A549 (cell line): Measurements from ENCODE around the gene LEF1. TPM values are rescaled to one million over a fixed set of nuclear protein-coding genes. Genes with fewer than 3 reads are reported as not detected.

ENCODE experiments used
- ATAC-seq, 2 experiments: fragments of 200-7000 bp in 1 of 2; fragments of >200 bp in 1 of 2; cut with Nextera tagmentation in 1 of 2; cut with Tn5 transposase in 1 of 2; 3 replicates each; pipeline versions ENCODE4 v1.8.0 to v1.9.1; 2018 to 2020; ENCODE audit warnings: mild to moderate bottlenecking in 1 of 2, moderate library complexity in 1 of 2
- CTCF ChIA-PET: fragments of 300-600 bp; sonication (Branson Sonifier 250); formaldehyde crosslinking; extraction: SDS; loops from one replicate; lab custom pipeline; 2021; ENCODE audit warnings: antibody characterized with exemption, inconsistent platforms; lab: Yijun Ruan, JAX
- POLR2A ChIA-PET: fragments of 350-600 bp; formaldehyde crosslinking; extraction: SDS; loops from one replicate; lab custom pipeline; 2021; ENCODE audit warnings: antibody characterized with exemption, inconsistent platforms; lab: Yijun Ruan, JAX
- DNase-seq, 2 experiments: peaks; one replicate each; pipeline versions ENCODE4 v3.0.0 to v3.0.0-alpha.2; 2011 to 2016; ENCODE audit warnings: low read depth in 1 of 2, low spot score in 1 of 2
- FAIRE-seq: peaks from 2 replicates; lab custom pipeline; 2011; peaks lifted over from hg19 to GRCh38; lab: Jason Lieb, UNC
- H3K27ac ChIP-seq, 2 experiments: fragments of >200 bp; sonication (Bioruptor Twin); formaldehyde crosslinking; 3 replicates each; pipeline ENCODE4 v1.5.1; 2016 to 2017
- H3K4me1 ChIP-seq: fragments of >200 bp; sonication (Bioruptor Twin); formaldehyde crosslinking; 3 replicates; pipeline ENCODE4 v1.6.1; 2016
- H3K4me2 ChIP-seq: fragments of >200 bp; sonication (Bioruptor Twin); formaldehyde crosslinking; 3 replicates; pipeline ENCODE4 v1.6.1; 2016
- H3K4me3 ChIP-seq: fragments of >200 bp; sonication (Bioruptor Twin); formaldehyde crosslinking; 3 replicates; pipeline ENCODE4 v1.5.1; 2016
- H3K9me3 ChIP-seq: fragments of >200 bp; sonication (Bioruptor Twin); formaldehyde crosslinking; 3 replicates; pipeline ENCODE4 v1.6.1; 2016
- CBX2 ChIP-seq: fragments of 200-600 bp; sonication (generic); IDR thresholded peaks from 2 replicates; pipeline ENCODE4 v1.6.1; 2016; ENCODE audit warnings: low read depth, mild to moderate bottlenecking, borderline replicate concordance
- CBX8 ChIP-seq: fragments of 200-600 bp; sonication (generic); IDR thresholded peaks from 2 replicates; pipeline ENCODE4 v1.6.1; 2016
- CHD4 ChIP-seq: fragments of 200-600 bp; sonication (generic); IDR thresholded peaks from 2 replicates; pipeline ENCODE4 v1.6.1; 2016; ENCODE audit warnings: antibody characterized with exemption, mild to moderate bottlenecking, borderline replicate concordance
- ESRRA ChIP-seq: fragments of 150-350 bp; IDR thresholded peaks from 2 replicates; pipeline ENCODE4 v1.6.1; 2014; ENCODE audit warnings: mild to moderate bottlenecking, low read length, borderline replicate concordance
- FOXS1 ChIP-seq: fragments of 250-450 bp; sonication (Bioruptor Pico); IDR thresholded peaks from 2 replicates; pipeline ENCODE4 v1.5.0; 2020; ENCODE audit warnings: mild to moderate bottlenecking, moderate library complexity
- HDAC2 ChIP-seq: fragments of 200-600 bp; sonication (generic); IDR thresholded peaks from 2 replicates; pipeline ENCODE4 v1.6.1; 2016
- HMGXB4 ChIP-seq: fragments of 250-450 bp; sonication (Bioruptor Pico); IDR thresholded peaks from 2 replicates; pipeline ENCODE4 v1.5.0; 2021; ENCODE audit warnings: mild to moderate bottlenecking, moderate library complexity, borderline replicate concordance
- KDM5A ChIP-seq: fragments of 200-600 bp; sonication (generic); IDR thresholded peaks from 2 replicates; pipeline ENCODE4 v1.6.1; 2016; ENCODE audit warnings: antibody characterized with exemption, mild to moderate bottlenecking
- NFE2L2 ChIP-seq: fragments of 150-350 bp; conservative IDR thresholded peaks from 2 replicates; pipeline ENCODE4 v1.6.1; 2014; ENCODE audit warnings: low read length
- PHF8 ChIP-seq: fragments of 200-600 bp; sonication (generic); IDR thresholded peaks from 2 replicates; pipeline ENCODE4 v1.6.1; 2016; ENCODE audit warnings: low read depth, mild to moderate bottlenecking, antibody characterized with exemption, moderate library complexity, borderline replicate concordance
- RAD21 ChIP-seq, 2 experiments: fragments of >200 bp in 1 of 2; sonication (Bioruptor Twin) in 1 of 2; formaldehyde crosslinking in 1 of 2; IDR thresholded peaks in 1 of 2; conservative IDR thresholded peaks in 1 of 2; 2 replicates in 1 of 2; 3 replicates in 1 of 2; pipeline ENCODE4 v1.6.1; 2012 to 2018; ENCODE audit warnings: inconsistent platforms in 1 of 2
- RCOR1 ChIP-seq: fragments of 150-350 bp; IDR thresholded peaks from 2 replicates; pipeline ENCODE4 v1.6.1; 2014; ENCODE audit warnings: antibody characterized with exemption, low read length, low read depth
- REST ChIP-seq: fragments of 200-600 bp; sonication (generic); IDR thresholded peaks from 2 replicates; pipeline ENCODE4 v1.6.1; 2016; ENCODE audit warnings: antibody characterized with exemption, mild to moderate bottlenecking, moderate library complexity
- RFX5 ChIP-seq: fragments of 450-650 bp; IDR thresholded peaks from 2 replicates; pipeline ENCODE4 v1.7.1; 2014; ENCODE audit warnings: antibody characterized with exemption, mild to moderate bottlenecking, moderate library complexity
- TFCP2L1 ChIP-seq: fragments of 250-450 bp; sonication (Bioruptor Pico); IDR thresholded peaks from 2 replicates; pipeline ENCODE4 v1.5.0; 2021; ENCODE audit warnings: mild to moderate bottlenecking
- USF2 ChIP-seq: fragments of 450-650 bp; IDR thresholded peaks from 2 replicates; pipeline ENCODE4 v1.6.1; 2014; ENCODE audit warnings: antibody characterized with exemption
- ZC3H11A ChIP-seq: fragments of 450-650 bp; IDR thresholded peaks from 2 replicates; pipeline ENCODE4 v1.6.1; 2014; ENCODE audit warnings: antibody characterized with exemption, mild to moderate bottlenecking
- ZNF302 ChIP-seq: fragments of 250-450 bp; sonication (Bioruptor Pico); IDR thresholded peaks from 2 replicates; pipeline ENCODE4 v1.9.0; 2021; ENCODE audit warnings: inconsistent platforms, mild to moderate bottlenecking, moderate library complexity
- ZSCAN20 ChIP-seq: fragments of 250-450 bp; sonication (Bioruptor Pico); IDR thresholded peaks from 2 replicates; pipeline ENCODE4 v1.8.0; 2022; ENCODE audit warnings: mild to moderate bottlenecking, moderate library complexity
- WGBS: methylation state at CpG from one replicate; pipeline ENCODE4 v1.1.6; 2017; ENCODE audit errors: missing lambda C conversion rate; 5-methylcytosine and 5-hydroxymethylcytosine counted together
- polyA minus RNA-seq: library from RNA; depleted of rRNA, polyadenylated mRNA; stranded (reverse); fragments of >200 nt; gene quantifications from 2 replicates; pipeline ENCODE4 v1.2.3, GENCODE V29; 2011; rRNA and poly(A)+ RNA removed
- polyA plus RNA-seq, 4 experiments: library from polyadenylated mRNA; depleted of rRNA in 3 of 4; stranded (reverse); fragments of >200 nt; fragmentation: RNase III in 1 of 4; extraction: RNeasy Plus Mini Kit Qiagen cat#74134 plus additional on column Dnase treatment in 1 of 4; gene quantifications; 2 replicates in 3 of 4; 3 replicates in 1 of 4; pipeline ENCODE4 v1.2.3, GENCODE V29; 2011 to 2017
- TF ChIP-seq, protein P1 (sequence below): fragments of 250-450 bp; sonication (Bioruptor Pico); IDR thresholded peaks from 2 replicates; pipeline ENCODE4 v1.5.0; 2020; ENCODE audit warnings: low read depth, mild to moderate bottlenecking, moderate library complexity
- TF ChIP-seq, protein P2 (sequence below): IDR thresholded peaks from 2 replicates; pipeline ENCODE4 v1.6.1; 2012; ENCODE audit warnings: low read depth, borderline replicate concordance

The LEF1 gene
- polyA plus RNA-seq (2011; rRNA removed) (not detected in 2 replicates), polyA plus RNA-seq (2017; fragmentation: RNase III; extraction: RNeasy Plus Mini Kit Qiagen cat#74134 plus additional on column Dnase treatment) (not detected in 3 replicates), polyA minus RNA-seq (not detected in 2 replicates)
- polyA plus RNA-seq (2012; cell fraction: cytosol; rRNA removed): 0.04 TPM in 1 of 2 replicates, not detected in the other
- polyA plus RNA-seq (2012; cell fraction: nucleus; rRNA removed): not detected in 2 replicates

- TF ChIP-seq CBX2 (no peak), PHF8 (no peak), ESRRA (no peak), HMGXB4 (CRISPR knock-in tag) (no peak), RAD21 (conservative IDR thresholded peaks at IDR 0.05 in 1 of 2, IDR thresholded peaks at IDR 0.05 in 1 of 2) (no peak)
- CTCF ChIA-PET: no interaction called here
- POLR2A ChIA-PET: no interaction called here
- under 1% methylated on average over 15 of the region's 61 CpGs for WGBS
- Histone ChIP-seq H3K4me3 (peak within 1 kb of the TSS; percentile 46), H3K9me3 (no peaks in the 10 kb centered on the region), H3K27ac (no peak within 1 kb of the TSS), H3K4me2 (peak within 1 kb of the TSS; percentile 97), H3K4me1 (peaks cover 10% of the 10 kb centered on the region; the same call in 1 of the 3 replicates)
- FAIRE-seq (no peak), ATAC-seq (peak; percentile 41 to 65; a peak in 4 of 6 replicates), DNase-seq (no peak)
Observed at GRCh38 chr4:108168671-108169523, at the start of gene LEF1. Gene LEF1, minus strand, starts transcription at chr4:108168932. Its CDS starts 1,165 bp downstream, at chr4:108167767.

- H3K27ac ChIP-seq: no peak overlapping the region
- CTCF ChIA-PET: no interaction called here
- POLR2A ChIA-PET: no interaction called here
- no peak for DNase-seq
- no peak overlapping the region for H3K4me3 ChIP-seq
- FAIRE-seq: no peak
- H3K4me2 ChIP-seq: no peak overlapping the region
- ATAC-seq: no peak
- no peak for TF ChIP-seq KDM5A
- no peak for TF ChIP-seq RFX5
- TF ChIP-seq FOXS1 (CRISPR knock-in tag): no peak
- no peak for TF ChIP-seq NFE2L2
- no peak for TF ChIP-seq CBX2
- TF ChIP-seq REST: no peak
- TF ChIP-seq HDAC2: no peak
- TF ChIP-seq RCOR1: no peak
- no peaks in the 10 kb centered on the region for H3K9me3 ChIP-seq
- H3K4me1 ChIP-seq: no peaks in the 10 kb centered on the region
Observed at GRCh38 chr4:108216510-108216909, 47.8 kb upstream of the LEF1 start.

- ATAC-seq: no peak
- FAIRE-seq: no peak
- no peak for DNase-seq
- ChIA-PET POLR2A (no interaction called here), CTCF (no interaction called here)
- no peak overlapping the region for H3K27ac ChIP-seq
- no peak overlapping the region for H3K4me3 ChIP-seq
- H3K4me2 ChIP-seq: no peak overlapping the region
- no peaks in the 10 kb centered on the region for H3K9me3 ChIP-seq
- WGBS: 66% methylated on average over 4 of the region's 4 CpGs
- H3K4me1 ChIP-seq: no peaks in the 10 kb centered on the region
- TF ChIP-seq CBX8 (no peak), USF2 (no peak), RAD21 (conservative IDR thresholded peaks at IDR 0.05 in 1 of 2, IDR thresholded peaks at IDR 0.05 in 1 of 2) (no peak), ZC3H11A (no peak), ZSCAN20 (CRISPR knock-in tag) (no peak), ZNF302 (CRISPR knock-in tag) (no peak), CHD4 (no peak), CBX2 (no peak), TFCP2L1 (no peak)
- TF ChIP-seq, protein P1, sequence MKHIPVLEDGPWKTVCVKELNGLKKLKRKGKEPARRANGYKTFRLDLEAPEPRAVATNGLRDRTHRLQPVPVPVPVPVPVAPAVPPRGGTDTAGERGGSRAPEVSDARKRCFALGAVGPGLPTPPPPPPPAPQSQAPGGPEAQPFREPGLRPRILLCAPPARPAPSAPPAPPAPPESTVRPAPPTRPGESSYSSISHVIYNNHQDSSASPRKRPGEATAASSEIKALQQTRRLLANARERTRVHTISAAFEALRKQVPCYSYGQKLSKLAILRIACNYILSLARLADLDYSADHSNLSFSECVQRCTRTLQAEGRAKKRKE (CRISPR knock-in tag): no peak
- TF ChIP-seq, protein P2, sequence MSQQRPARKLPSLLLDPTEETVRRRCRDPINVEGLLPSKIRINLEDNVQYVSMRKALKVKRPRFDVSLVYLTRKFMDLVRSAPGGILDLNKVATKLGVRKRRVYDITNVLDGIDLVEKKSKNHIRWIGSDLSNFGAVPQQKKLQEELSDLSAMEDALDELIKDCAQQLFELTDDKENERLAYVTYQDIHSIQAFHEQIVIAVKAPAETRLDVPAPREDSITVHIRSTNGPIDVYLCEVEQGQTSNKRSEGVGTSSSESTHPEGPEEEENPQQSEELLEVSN: no peak
Observed at GRCh38 chr4:108215055-108215454, 46.3 kb upstream of the LEF1 start.
